K562 (cell line): ENCODE results near the gene SLC38A11.

Experiments
- NR2C1 ChIP-seq, 2 experiments: fragments of 450-650 bp; IDR thresholded peaks; 2 replicates each; pipeline ENCODE4 v1.6.1; 2017; ENCODE audit warnings: mild to moderate bottlenecking in 2 of 2, antibody characterized with exemption in 1 of 2, inconsistent platforms in 1 of 2, missing compliant biosample characterization in 1 of 2, missing genetic modification characterization in 1 of 2
- PHTF2 ChIP-seq: fragments of 250-450 bp; sonication (Bioruptor Pico); IDR thresholded peaks from 2 replicates; pipeline ENCODE4 v1.5.0; 2021; ENCODE audit warnings: mild to moderate bottlenecking
- RERE ChIP-seq: sonication (generic); formaldehyde crosslinking; IDR thresholded peaks from 2 replicates; pipeline ENCODE4 v1.8.0; 2023; ENCODE audit warnings: missing genetic modification reagents, mild to moderate bottlenecking, borderline replicate concordance
- USF2 ChIP-seq: sonication (generic); formaldehyde crosslinking; IDR thresholded peaks from 2 replicates; pipeline ENCODE4 v1.5.0; 2020; ENCODE audit warnings: missing genetic modification reagents
- ZBTB1 ChIP-seq: sonication (generic); formaldehyde crosslinking; IDR thresholded peaks from 2 replicates; pipeline ENCODE4 v1.8.1; 2023; ENCODE audit warnings: missing genetic modification reagents, low read depth, mild to moderate bottlenecking, borderline replicate concordance
- ZFP1 ChIP-seq: fragments of 450-650 bp; formaldehyde crosslinking; IDR thresholded peaks from 2 replicates; pipeline ENCODE4 v1.4.0; 2020; ENCODE audit warnings: mild to moderate bottlenecking, mixed read lengths

DNA sequence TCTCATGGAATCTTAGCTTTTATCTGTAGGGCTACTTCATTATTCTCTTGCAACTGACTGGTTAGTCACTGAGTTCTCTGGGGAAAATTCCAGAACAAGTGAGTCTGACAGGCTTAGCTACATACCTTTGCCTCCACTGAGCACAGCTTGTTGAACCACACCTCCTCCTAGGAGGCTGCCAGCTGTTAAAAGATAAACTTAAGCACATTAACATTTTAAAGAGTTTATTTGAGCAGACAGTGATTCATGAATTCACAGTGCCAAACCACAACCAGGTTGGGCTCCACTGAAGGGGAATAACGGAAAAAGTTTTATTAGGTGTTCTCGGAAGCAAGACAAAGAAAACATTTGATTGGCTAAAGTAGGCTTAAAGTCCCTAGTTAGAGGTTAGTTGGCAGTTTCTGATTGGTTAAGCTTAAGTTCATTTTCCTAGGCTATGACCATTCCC, 12.5 kb upstream of the SLC38A11 start:
- TF ChIP-seq PHTF2 (CRISPR knock-in tag), result no peak
- TF ChIP-seq NR2C1 (IDR thresholded peaks at IDR 0.05), result no peak
- TF ChIP-seq NR2C1 (tag; IDR thresholded peaks at IDR 0.05), result no peak
- TF ChIP-seq ZFP1 (CRISPR knock-in tag), result no peak
- no peak for TF ChIP-seq RERE
- TF ChIP-seq USF2, result no peak
- no peak for TF ChIP-seq ZBTB1 (CRISPR knock-in tag)
